GM12873 (cell line): ENCODE data around the gene CREBZF.

Source experiments
- TF ChIP-seq, protein P1 (sequence below): IDR thresholded peaks from 2 replicates; pipeline ENCODE4 v1.5.1; 2012; ENCODE audit warnings: low read depth, mild to moderate bottlenecking, moderate library complexity, low read length, control low read depth; ENCODE audit not compliant: insufficient read depth; ENCODE audit errors: missing control alignments

CREBZF gene

DNA sequence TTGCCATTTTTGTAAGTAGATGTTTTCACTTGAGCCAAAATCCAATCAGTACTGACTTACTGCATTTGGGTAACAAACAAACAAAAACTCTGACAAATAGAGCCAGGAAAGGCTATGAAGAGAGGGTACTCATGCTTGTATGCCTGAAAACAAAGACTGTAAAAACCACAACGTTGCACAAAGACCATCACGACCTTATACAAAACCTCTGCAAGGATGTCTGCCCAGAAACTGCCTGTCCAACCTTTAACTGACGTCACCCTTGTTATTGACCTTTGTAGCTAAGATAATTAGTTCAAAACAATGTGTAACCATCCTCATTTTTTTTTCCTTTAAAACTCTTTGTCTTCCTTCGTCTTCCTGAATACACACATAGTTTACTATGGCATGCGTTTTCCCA lies 804 bp upstream of the CREBZF start:
- TF ChIP-seq, protein P1, sequence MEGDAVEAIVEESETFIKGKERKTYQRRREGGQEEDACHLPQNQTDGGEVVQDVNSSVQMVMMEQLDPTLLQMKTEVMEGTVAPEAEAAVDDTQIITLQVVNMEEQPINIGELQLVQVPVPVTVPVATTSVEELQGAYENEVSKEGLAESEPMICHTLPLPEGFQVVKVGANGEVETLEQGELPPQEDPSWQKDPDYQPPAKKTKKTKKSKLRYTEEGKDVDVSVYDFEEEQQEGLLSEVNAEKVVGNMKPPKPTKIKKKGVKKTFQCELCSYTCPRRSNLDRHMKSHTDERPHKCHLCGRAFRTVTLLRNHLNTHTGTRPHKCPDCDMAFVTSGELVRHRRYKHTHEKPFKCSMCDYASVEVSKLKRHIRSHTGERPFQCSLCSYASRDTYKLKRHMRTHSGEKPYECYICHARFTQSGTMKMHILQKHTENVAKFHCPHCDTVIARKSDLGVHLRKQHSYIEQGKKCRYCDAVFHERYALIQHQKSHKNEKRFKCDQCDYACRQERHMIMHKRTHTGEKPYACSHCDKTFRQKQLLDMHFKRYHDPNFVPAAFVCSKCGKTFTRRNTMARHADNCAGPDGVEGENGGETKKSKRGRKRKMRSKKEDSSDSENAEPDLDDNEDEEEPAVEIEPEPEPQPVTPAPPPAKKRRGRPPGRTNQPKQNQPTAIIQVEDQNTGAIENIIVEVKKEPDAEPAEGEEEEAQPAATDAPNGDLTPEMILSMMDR, result no peak

DNA sequence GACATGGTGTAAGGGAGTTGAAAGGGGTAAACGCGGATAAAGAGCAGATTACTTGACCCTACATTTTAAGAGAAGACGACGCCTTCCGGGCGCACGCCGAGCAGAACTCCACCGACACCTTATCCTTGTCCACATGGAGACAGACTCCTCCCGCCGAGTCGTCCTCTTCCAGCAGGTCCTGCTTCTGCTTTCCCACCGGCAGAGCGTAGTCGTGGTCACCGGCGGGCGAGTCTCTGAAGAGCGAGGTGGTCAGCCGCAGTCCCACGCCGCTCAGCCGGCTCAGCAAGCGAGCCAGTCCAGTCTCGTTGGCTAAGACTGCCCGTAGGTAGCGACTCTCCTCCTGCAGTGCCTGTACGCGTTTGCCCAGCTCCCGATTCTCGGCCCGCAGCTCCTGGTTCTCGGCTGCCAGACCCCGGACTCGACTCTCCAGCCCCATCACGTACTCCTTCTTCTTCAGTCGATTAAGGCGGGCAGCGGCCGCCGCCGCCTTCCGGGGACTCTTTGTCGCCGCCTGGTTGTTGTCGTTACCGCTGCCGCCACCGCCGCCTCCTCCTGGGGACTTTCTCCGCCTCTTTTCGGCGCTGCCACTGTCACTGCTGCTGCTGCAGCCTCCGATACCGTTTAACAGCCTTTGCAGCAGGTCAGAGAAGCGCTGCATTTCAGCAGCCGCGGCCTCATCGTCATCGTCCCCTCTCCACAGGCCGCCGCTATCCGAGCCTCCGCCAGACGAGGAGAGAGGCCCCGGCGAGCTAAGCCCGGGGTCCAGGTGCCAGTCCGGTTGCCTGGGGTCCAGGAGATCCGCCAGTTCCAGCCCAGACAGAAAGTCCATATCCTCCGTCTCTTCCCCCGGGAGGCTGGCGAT lies 945 bp downstream of the CREBZF start:
- TF ChIP-seq, protein P1, result peak; percentile 66

DNA sequence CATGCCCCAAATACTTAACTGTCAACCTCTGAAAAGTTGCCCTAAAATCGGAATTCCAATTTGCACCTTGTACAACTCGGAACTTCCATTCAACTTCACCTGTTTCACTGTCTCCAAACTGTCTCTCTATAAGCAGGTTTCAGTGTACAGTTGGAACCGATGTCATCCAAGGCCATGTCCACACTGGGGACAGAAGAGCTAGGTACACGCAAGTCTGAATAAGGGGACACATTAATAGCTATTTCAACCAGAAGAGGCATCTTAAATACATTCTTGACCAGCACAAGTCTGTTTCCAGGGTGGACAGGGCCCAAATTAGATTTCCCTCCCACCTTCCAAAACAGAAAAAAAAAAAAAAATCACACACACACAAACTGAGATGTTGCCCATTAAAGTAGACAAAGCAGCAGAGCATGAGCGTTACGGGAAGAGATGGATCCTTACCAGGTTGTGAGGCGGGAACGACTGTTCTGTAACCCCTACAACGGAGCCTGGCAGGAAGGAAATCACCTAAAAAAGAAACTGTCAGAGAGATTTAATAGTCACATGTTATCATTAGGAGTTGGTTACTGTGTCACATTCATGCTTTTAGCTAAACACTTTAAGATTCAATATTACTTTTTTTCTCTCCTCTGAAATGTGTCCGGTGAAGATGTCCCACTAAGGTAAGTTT lies 1.7 kb downstream of the CREBZF start:
- TF ChIP-seq, protein P1, result no peak

DNA sequence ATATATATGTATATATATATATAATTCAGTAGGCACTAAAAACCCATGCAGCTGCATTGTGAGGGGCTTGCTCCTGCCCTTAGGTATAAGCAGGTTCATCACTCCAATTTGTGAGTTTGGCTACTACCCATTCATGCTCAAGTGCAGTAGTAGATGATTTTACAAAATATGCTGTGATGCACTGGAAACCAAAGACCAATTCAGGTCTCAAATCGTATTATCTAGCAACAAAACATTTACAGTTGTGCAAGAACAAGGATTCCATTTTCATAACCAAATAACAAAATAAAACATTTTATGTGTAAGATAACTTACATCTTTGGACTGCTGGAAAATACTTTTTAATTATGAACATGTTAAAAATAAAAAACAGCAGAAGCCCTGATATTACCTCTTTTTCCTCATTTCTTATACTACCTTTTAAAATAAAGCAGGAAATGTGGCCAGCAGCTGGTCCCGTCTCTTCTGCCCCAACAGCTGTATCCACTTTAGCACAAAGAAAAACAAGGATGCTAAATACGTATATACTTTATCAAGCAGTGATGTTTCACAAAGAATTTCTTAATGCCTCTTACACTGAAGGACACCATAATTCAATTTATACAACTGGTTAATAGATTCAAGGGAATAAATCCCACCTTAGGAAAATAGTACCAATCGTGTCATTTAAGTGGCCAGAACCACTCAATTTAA lies 2.8 kb downstream of the CREBZF start:
- TF ChIP-seq, protein P1, result no peak

DNA sequence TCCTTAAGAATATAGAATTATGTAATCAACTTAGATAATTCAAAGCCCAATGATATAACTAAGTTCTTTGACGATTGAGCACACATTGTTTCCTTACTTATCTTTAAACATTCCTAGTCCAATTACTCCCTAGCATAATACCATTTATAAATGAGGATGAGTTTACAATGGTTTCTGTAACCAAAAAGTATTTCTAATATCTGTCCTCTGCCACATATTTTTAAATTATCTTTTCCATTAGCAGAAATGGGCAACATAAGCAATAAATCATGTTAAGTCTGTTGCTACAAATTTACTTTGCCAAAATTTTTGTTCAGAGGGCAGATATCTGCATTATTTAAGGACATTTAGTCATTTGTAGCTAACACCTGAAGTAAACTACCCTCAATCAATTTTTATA lies 6.7 kb downstream of the CREBZF start:
- TF ChIP-seq, protein P1, result no peak

DNA sequence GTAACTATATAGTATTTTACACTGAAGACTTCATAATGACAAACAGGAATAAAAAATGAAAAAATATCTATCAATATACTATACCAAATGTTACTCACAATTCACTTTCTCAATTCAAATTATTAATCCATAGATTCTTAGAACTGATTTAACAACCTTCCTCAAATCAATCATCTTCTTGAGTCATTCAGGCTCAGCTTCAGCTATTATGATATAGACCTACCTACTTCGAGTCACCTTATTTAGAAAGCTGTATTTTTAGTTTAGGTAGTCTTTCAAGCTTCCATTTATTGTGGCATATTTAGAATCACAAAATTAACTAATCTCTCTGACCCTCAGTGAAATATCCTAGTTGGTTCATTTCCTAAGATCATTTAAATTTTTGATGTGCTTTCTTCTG lies 8.2 kb downstream of the CREBZF start:
- TF ChIP-seq, protein P1, result no peak
